T1000 (cell line): ENCODE results near the gene EPHB1.

Experiments used
- DNase-seq: peaks from one replicate; lab custom pipeline; 2025; ENCODE audit warnings: mixed read lengths; lab: John Stamatoyannopoulos, UW

EPHB1 gene

GRCh38 chr3:135161425-135161824 lies 366.4 kb downstream of the EPHB1 start:
- DNase-seq = no peak

GRCh38 chr3:135163701-135164100 lies 368.6 kb downstream of the EPHB1 start:
- no peak for DNase-seq

- DNase-seq = no peak
Measured at GRCh38 chr3:135165260-135165659, 370.2 kb downstream of the EPHB1 start.

GRCh38 chr3:135166266-135166825 lies 371.3 kb downstream of the EPHB1 start:
- no peak for DNase-seq

GRCh38 chr3:135168822-135169221 lies 373.8 kb downstream of the EPHB1 start:
- no peak for DNase-seq

GRCh38 chr3:135169651-135170050 lies 374.6 kb downstream of the EPHB1 start:
- no peak for DNase-seq

GRCh38 chr3:135170732-135171131 lies 375.7 kb downstream of the EPHB1 start:
- DNase-seq = no peak

GRCh38 chr3:135172191-135172869 lies 377.3 kb downstream of the EPHB1 start:
- DNase-seq = no peak

GRCh38 chr3:135175728-135176277 lies 380.7 kb downstream of the EPHB1 start:
- no peak for DNase-seq

- no peak for DNase-seq
Measured at GRCh38 chr3:135176881-135177280, 381.8 kb downstream of the EPHB1 start.

- DNase-seq = no peak
Measured at GRCh38 chr3:135178566-135178965, 383.5 kb downstream of the EPHB1 start.

GRCh38 chr3:135181408-135181807 lies 386.3 kb downstream of the EPHB1 start:
- DNase-seq = no peak

- no peak for DNase-seq
Measured at GRCh38 chr3:135182364-135182998, 387.4 kb downstream of the EPHB1 start.

GRCh38 chr3:135190658-135191057 lies 395.6 kb downstream of the EPHB1 start:
- no peak for DNase-seq

- DNase-seq = no peak
Measured at GRCh38 chr3:135191708-135192107, 396.6 kb downstream of the EPHB1 start.

- no peak for DNase-seq
Measured at GRCh38 chr3:135192929-135193328, 397.9 kb downstream of the EPHB1 start.

- peak; percentile 5 for DNase-seq
Measured at GRCh38 chr3:135197246-135197645, 402.2 kb downstream of the EPHB1 start.

GRCh38 chr3:135197856-135198255 lies 402.8 kb downstream of the EPHB1 start:
- DNase-seq = no peak

- no peak for DNase-seq
Measured at GRCh38 chr3:135199137-135199536, 404.1 kb downstream of the EPHB1 start.

GRCh38 chr3:135203026-135203425 lies 408.0 kb downstream of the EPHB1 start:
- no peak for DNase-seq

- no peak for DNase-seq
Measured at GRCh38 chr3:135213213-135213612, 418.2 kb downstream of the EPHB1 start.

- DNase-seq = no peak
Measured at GRCh38 chr3:135213822-135214221, 418.8 kb downstream of the EPHB1 start.

GRCh38 chr3:135214400-135214799 lies 419.3 kb downstream of the EPHB1 start:
- DNase-seq = no peak
